Caco-2 (cell line): ENCODE data around the gene KRT3. TPM values are rescaled to one million over a fixed set of nuclear protein-coding genes. Genes with fewer than 3 reads are reported as not detected.

ENCODE experiments used
- BruUV-seq: library from RNA; stranded (reverse); fragments of 400-500 nt; replicated peaks from 2 replicates; lab custom pipeline; 2021; lab: Mats Ljungman, UMichigan
- CTCF ChIA-PET: fragments of 300-600 bp; sonication (Branson Sonifier 250); formaldehyde crosslinking; loops from one replicate; lab custom pipeline; 2022; ENCODE audit warnings: antibody characterized with exemption; lab: Charles Lee
- POLR2A ChIA-PET: fragments of 300-600 bp; sonication (Branson Sonifier 250); formaldehyde crosslinking; loops from one replicate; lab custom pipeline; 2022; ENCODE audit warnings: antibody characterized with exemption; lab: Charles Lee
- DNase-seq, 2 experiments: peaks; one replicate each; pipeline versions ENCODE4 v3.0.0 to v3.0.0-alpha.2; 2020 to 2022
- H3K27me3 ChIP-seq: replicated peaks from 2 replicates; pipeline ENCODE4 v1.6.0; 2011; ENCODE audit warnings: low read length; ENCODE audit not compliant: control insufficient read depth, insufficient read depth
- H3K36me3 ChIP-seq: 2 replicates; pipeline ENCODE4 v1.5.1; 2011; ENCODE audit warnings: low read length; ENCODE audit not compliant: control insufficient read depth, insufficient read depth
- H3K4me1 ChIP-seq: fragments of 250-450 bp; sonication (Bioruptor Pico); 2 replicates; pipeline ENCODE4 v1.5.1; 2020; ENCODE audit warnings: mild to moderate bottlenecking
- H3K4me3 ChIP-seq: 2 replicates; pipeline ENCODE4 v1.5.1; 2011; ENCODE audit warnings: low read depth, mild to moderate bottlenecking, control low read depth, low read length
- H3K9me3 ChIP-seq: fragments of 250-450 bp; sonication (Bioruptor Pico); 2 replicates; pipeline ENCODE4 v1.5.1; 2020; ENCODE audit warnings: mild to moderate bottlenecking, moderate library complexity
- H3K27ac Mint-ChIP-seq: one replicate; pipeline ENCODE4 v1.8.0; 2022; ENCODE audit warnings: mixed read lengths; ENCODE audit not compliant: unreplicated experiment
- H3K27me3 Mint-ChIP-seq: one replicate; pipeline ENCODE4 v1.8.0; 2022; ENCODE audit warnings: mixed read lengths; ENCODE audit not compliant: insufficient read depth, unreplicated experiment
- H3K36me3 Mint-ChIP-seq: one replicate; pipeline ENCODE4 v1.8.0; 2022; ENCODE audit warnings: mild to moderate bottlenecking, mixed read lengths; ENCODE audit not compliant: insufficient read depth, unreplicated experiment
- H3K4me1 Mint-ChIP-seq: one replicate; pipeline ENCODE4 v1.8.0; 2022; ENCODE audit warnings: low read depth, mixed read lengths; ENCODE audit not compliant: unreplicated experiment
- H3K4me3 Mint-ChIP-seq: one replicate; pipeline ENCODE4 v1.8.0; 2022; ENCODE audit warnings: mild to moderate bottlenecking, moderate library complexity, mixed read lengths; ENCODE audit not compliant: unreplicated experiment
- H3K9me3 Mint-ChIP-seq: one replicate; pipeline ENCODE4 v1.8.0; 2022; ENCODE audit warnings: mixed read lengths; ENCODE audit not compliant: unreplicated experiment
- CTCF ChIP-seq, 2 experiments: fragments of 200-600 bp in 1 of 2; IDR thresholded peaks; 1 replicate in 1 of 2; 2 replicates in 1 of 2; pipeline versions ENCODE4 v1.5.1 to v1.8.0; 2011 to 2022; ENCODE audit warnings: antibody characterized with exemption in 1 of 2, control low read depth in 1 of 2, inconsistent platforms in 1 of 2, low read depth in 1 of 2, low read length in 1 of 2, mild to moderate bottlenecking in 1 of 2, moderate library complexity in 1 of 2; ENCODE audit not compliant: insufficient read depth in 1 of 2, severe bottlenecking in 1 of 2, unreplicated experiment in 1 of 2
- intact Hi-C: fragments of 100-400 bp; cut with micrococcal nuclease; formaldehyde crosslinking; loops from one replicate; pipeline ENCODE4 v1.10.0; 2022; ENCODE audit not compliant: unreplicated experiment
- total RNA-seq: library from RNA; stranded (reverse); gene quantifications from 2 replicates; pipeline ENCODE4 v1.2.3, GENCODE V29; 2022

Gene KRT3
- total RNA-seq, 1 experiment from 2014 or later, result not detected

GRCh38 chr12:52838609-52839435 is 42.9 kb upstream of the KRT3 start:
- no peaks in the 10 kb centered on the region for H3K36me3 Mint-ChIP-seq
- no peak for DNase-seq
- CTCF ChIA-PET, result no interaction called here
- no peak overlapping the region for H3K27ac Mint-ChIP-seq
- no peak overlapping the region for H3K4me3 Mint-ChIP-seq
- H3K9me3 Mint-ChIP-seq, result no peaks in the 10 kb centered on the region
- Histone ChIP-seq H3K4me3 (no peak overlapping the region), H3K9me3 (no peaks in the 10 kb centered on the region), H3K4me1 (no peaks in the 10 kb centered on the region), H3K36me3 (no peaks in the 10 kb centered on the region), H3K27me3 (no peaks in the 10 kb centered on the region)
- intact Hi-C loops, result no loop called here
- no peak for TF ChIP-seq CTCF (IDR thresholded peaks at IDR 0.05; ENCODE audit: insufficient read depth in 1 of 2, low read depth in 1 of 2, low read length in 1 of 2, severe bottlenecking in 1 of 2, unreplicated experiment in 1 of 2)
- no TSS peak for BruUV-seq
- POLR2A ChIA-PET, result no interaction called here
- H3K4me1 Mint-ChIP-seq, result peaks cover 9% of the 10 kb centered on the region
- peaks cover 5% of the 10 kb centered on the region for H3K27me3 Mint-ChIP-seq

GRCh38 chr12:52837781-52838608 is 42.1 kb upstream of the KRT3 start:
- BruUV-seq, result no TSS peak
- POLR2A ChIA-PET, result no interaction called here

More at GRCh38 chr12:52837781-52838608, 42.1 kb upstream of the KRT3 start:
- H3K36me3 Mint-ChIP-seq, result no peaks in the 10 kb centered on the region
- CTCF ChIA-PET, result no interaction called here
- DNase-seq, result no peak
- Histone ChIP-seq H3K4me3 (no peak overlapping the region), H3K4me1 (peaks cover 5% of the 10 kb centered on the region), H3K27me3 (no peaks in the 10 kb centered on the region), H3K9me3 (no peaks in the 10 kb centered on the region), H3K36me3 (no peaks in the 10 kb centered on the region)
- TF ChIP-seq CTCF (IDR thresholded peaks at IDR 0.05; ENCODE audit: insufficient read depth in 1 of 2, low read depth in 1 of 2, low read length in 1 of 2, severe bottlenecking in 1 of 2, unreplicated experiment in 1 of 2), result no peak
- intact Hi-C loops, result no loop called here
- peaks cover 5% of the 10 kb centered on the region for H3K27me3 Mint-ChIP-seq
- H3K4me1 Mint-ChIP-seq, result peaks cover 10% of the 10 kb centered on the region
- H3K4me3 Mint-ChIP-seq, result no peak overlapping the region
- no peak overlapping the region for H3K27ac Mint-ChIP-seq
- no peaks in the 10 kb centered on the region for H3K9me3 Mint-ChIP-seq
